AG09319 (cell line): ENCODE data around the gene MRM2.

Experiments used
- DNase-seq: peaks from one replicate; pipeline ENCODE4 v3.0.0-alpha.2; 2010; ENCODE audit warnings: low read depth; ENCODE audit errors: extremely low read depth
- TF ChIP-seq, protein P1 (sequence below): IDR thresholded peaks from 2 replicates; pipeline ENCODE4 v1.5.1; 2011; ENCODE audit warnings: low read depth, mild to moderate bottlenecking, inconsistent platforms, low read length, moderate library complexity

MRM2 gene

GRCh38 chr7:2228921-2229320 is 13.1 kb downstream of the MRM2 start:
- TF ChIP-seq, protein P1, sequence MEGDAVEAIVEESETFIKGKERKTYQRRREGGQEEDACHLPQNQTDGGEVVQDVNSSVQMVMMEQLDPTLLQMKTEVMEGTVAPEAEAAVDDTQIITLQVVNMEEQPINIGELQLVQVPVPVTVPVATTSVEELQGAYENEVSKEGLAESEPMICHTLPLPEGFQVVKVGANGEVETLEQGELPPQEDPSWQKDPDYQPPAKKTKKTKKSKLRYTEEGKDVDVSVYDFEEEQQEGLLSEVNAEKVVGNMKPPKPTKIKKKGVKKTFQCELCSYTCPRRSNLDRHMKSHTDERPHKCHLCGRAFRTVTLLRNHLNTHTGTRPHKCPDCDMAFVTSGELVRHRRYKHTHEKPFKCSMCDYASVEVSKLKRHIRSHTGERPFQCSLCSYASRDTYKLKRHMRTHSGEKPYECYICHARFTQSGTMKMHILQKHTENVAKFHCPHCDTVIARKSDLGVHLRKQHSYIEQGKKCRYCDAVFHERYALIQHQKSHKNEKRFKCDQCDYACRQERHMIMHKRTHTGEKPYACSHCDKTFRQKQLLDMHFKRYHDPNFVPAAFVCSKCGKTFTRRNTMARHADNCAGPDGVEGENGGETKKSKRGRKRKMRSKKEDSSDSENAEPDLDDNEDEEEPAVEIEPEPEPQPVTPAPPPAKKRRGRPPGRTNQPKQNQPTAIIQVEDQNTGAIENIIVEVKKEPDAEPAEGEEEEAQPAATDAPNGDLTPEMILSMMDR = no peak
- DNase-seq = peak; percentile 46

DNA sequence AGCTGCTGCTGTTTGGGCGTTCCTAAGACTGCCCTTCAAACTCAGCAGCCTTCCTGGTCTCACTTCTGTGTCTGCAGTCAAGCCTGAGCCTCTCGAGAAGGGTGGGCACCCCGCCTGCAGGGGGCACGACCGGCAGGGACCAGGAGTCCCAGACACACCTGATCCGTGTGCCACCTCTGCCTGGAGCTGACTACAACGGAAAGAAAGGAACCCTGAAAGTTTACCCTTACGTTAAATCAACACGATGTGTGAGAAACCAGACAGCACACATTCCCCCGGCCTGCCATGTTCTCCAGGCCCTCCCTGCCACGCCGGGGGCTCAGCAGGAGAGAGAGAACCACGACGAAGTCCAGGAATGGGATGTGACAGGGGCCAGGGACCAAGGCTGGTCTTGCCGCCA is 14.3 kb downstream of the MRM2 start:
- DNase-seq = no peak
- TF ChIP-seq, protein P1 = no peak

GRCh38 chr7:2225830-2226229 is 16.2 kb downstream of the MRM2 start:
- TF ChIP-seq, protein P1 = no peak
- no peak for DNase-seq

DNA sequence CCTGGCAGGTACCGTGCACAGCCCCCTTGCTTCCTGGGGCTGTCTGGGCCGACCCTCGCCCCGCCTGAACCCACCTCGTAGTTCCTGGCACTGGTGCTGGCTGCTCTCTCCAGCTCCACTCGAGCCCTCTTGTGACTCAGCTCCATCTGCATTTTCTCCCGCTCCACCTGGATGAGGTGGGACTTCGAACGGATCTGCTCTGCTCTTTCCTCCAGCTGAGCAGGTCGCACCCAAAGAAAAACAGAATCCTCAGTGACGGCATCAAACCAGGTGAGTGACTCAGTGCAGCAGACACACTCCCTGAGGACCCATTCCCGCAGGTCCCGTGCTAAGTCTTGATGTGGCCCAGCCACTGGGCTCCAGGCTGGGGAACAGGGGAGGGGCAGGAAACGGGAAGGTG is 16.7 kb downstream of the MRM2 start:
- TF ChIP-seq, protein P1 = no peak
- no peak for DNase-seq

- no peak for DNase-seq
- TF ChIP-seq, protein P1 = no peak
These were observed 17.1 kb downstream of the MRM2 start for GRCh38 chr7:2224934-2225333.

GRCh38 chr7:2224491-2224928 is 17.5 kb downstream of the MRM2 start:
- no peak for DNase-seq
- TF ChIP-seq, protein P1 = no peak

DNA sequence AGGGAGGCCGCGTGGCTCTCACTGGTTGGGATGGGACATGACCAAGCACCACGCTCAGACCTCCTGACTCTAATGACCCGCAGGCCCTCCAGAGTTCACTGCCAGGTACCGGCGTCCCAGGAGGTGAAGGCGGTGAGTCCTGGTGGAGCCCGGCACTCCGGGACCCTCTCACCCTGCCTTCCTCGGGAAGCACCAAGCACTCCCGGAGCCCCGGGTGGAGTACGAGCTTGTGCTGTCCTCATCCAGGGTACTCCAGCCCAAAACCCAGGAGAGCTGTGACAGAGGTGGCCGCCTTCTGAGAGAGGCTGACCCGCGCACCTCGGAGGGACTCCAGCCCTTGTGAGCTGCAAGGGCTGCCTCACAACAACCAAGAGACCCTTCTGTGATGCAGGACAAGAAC is 18.7 kb downstream of the MRM2 start:
- TF ChIP-seq, protein P1 = no peak

DNA sequence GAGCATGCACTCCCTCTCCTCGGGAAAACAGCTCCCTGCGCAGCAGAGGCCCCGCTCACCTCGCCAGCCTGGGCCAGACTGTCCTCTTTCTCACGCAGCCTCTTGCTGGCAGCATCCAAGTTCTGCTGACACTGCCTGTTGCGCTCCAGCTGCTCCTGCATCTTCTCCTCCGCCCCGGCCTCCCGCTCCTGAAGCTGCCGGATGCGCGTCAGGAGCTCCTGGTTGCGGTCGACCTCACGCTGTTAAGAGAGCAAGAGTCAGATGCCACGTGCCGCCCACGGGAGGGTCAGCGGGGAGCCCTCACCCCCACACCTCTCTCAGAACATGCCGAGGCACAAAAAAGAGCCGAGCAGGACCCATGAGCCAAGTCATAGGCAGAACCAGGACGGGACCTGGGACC is 19.5 kb downstream of the MRM2 start:
- TF ChIP-seq, protein P1 = no peak
- no peak for DNase-seq

More for the DNA sequence above, 18.7 kb downstream of the MRM2 start:
- no peak for DNase-seq
